SJSA1 (cell line): Measurements from ENCODE around the gene WDR36. TPM values are rescaled to one million over a fixed set of nuclear protein-coding genes. Genes with fewer than 3 reads are reported as not detected.

Source experiments
- DNase-seq, 2 experiments: peaks; one replicate each; pipeline ENCODE4 v3.0.0-alpha.2; 2015 to 2020; ENCODE audit warnings: low spot score in 2 of 2, low read depth in 1 of 2
- H3K27ac ChIP-seq: fragments of 250-450 bp; sonication (Bioruptor Pico); 2 replicates; pipeline ENCODE4 v1.5.1; 2020; ENCODE audit warnings: mild to moderate bottlenecking, moderate library complexity
- H3K27me3 ChIP-seq: fragments of 250-450 bp; sonication (Bioruptor Pico); replicated peaks from 2 replicates; pipeline ENCODE4 v1.5.1; 2020; ENCODE audit warnings: mild to moderate bottlenecking, moderate library complexity
- H3K36me3 ChIP-seq: fragments of 250-450 bp; sonication (Bioruptor Pico); 2 replicates; pipeline ENCODE4 v1.5.1; 2020; ENCODE audit warnings: mild to moderate bottlenecking
- H3K4me1 ChIP-seq: fragments of 250-450 bp; sonication (Bioruptor Pico); replicated peaks from 2 replicates; pipeline ENCODE4 v1.6.1; 2021; ENCODE audit warnings: mild to moderate bottlenecking
- H3K4me3 ChIP-seq: fragments of 250-450 bp; sonication (Bioruptor Pico); 2 replicates; pipeline ENCODE4 v1.5.1; 2020; ENCODE audit warnings: mild to moderate bottlenecking
- H3K9me3 ChIP-seq: fragments of 250-450 bp; sonication (Bioruptor Pico); replicated peaks from 2 replicates; pipeline ENCODE4 v1.5.1; 2020; ENCODE audit warnings: mild to moderate bottlenecking
- total RNA-seq: library from RNA; depleted of rRNA; stranded (reverse); fragments of >200 nt; shearing (Covaris generic); gene quantifications from 2 replicates; pipeline ENCODE4 v1.2.3, GENCODE V29; 2014

WDR36 gene
- total RNA-seq, 1 experiment from 2014 or later: 54.9 TPM

DNA sequence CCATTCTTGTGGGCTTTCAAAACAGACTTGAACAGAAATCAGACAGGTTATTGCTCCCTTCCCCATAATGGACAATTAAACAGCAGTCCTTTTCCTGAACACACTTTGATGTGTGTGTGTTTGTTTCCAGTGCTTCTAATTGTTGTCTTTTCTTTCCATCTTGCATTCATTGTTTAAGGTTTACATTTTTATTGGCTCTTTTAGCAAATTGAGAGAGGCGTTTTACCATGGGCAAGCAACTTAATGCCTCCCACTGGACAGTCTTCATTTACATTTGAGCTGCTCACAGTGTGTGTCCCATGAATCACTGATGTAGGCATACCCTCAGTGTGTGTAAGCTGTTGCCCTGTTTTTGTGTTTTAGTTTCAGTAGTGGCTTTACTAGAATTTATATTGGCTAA is 25.0 kb downstream of the WDR36 start:
- no peak overlapping the region for H3K27ac ChIP-seq
- H3K4me1 ChIP-seq: no peaks in the 10 kb centered on the region
- no peak for DNase-seq
- no peaks in the 10 kb centered on the region for H3K9me3 ChIP-seq
- H3K4me3 ChIP-seq: no peak overlapping the region
- H3K27me3 ChIP-seq: no peaks in the 10 kb centered on the region
- peaks cover 59% of the 10 kb centered on the region for H3K36me3 ChIP-seq

DNA sequence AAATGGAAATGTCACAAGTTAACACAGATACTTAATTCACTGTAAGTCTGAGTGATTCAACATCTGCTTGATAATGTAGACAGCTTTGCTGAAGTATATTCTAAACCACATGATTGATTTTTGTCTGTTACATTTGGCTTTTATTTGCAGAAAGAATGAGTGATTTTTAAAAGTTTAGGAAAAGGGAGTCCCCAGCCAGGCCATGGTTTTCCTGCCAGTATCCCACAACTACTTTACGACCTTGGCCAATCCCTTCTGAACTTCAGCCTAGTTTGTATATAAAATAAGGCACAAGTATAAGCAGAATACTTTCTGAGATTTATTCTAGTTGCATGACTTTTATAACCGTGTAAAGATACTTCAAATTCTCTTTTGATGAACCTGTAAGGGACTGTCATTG is 27.1 kb downstream of the WDR36 start:
- peaks cover 61% of the 10 kb centered on the region for H3K36me3 ChIP-seq

DNA sequence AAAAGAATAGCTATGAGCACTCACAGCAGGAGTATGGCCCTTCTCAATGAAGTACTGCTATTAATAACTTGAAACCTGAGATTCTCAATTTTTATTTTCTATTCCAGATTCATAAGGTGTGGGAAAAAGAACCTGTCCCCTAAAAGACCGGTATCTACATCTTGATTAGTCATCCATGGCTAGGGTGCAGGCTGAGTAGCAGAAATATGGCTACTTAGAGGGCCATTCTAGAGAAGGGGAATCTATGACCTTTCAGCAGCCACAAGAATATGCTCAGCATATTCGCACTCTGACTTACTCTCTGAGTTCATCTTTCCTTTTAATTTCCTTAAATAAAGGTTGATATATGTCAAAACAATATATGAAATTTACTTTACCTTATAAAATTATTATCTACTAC is 27.7 kb downstream of the WDR36 start:
- Histone ChIP-seq H3K27me3 (no peaks in the 10 kb centered on the region), H3K36me3 (peaks cover 58% of the 10 kb centered on the region), H3K4me3 (no peak overlapping the region)

More for the DNA sequence above, 27.1 kb downstream of the WDR36 start:
- DNase-seq: no peak
- Histone ChIP-seq H3K9me3 (no peaks in the 10 kb centered on the region), H3K27me3 (no peaks in the 10 kb centered on the region), H3K27ac (no peak overlapping the region), H3K4me1 (no peaks in the 10 kb centered on the region), H3K4me3 (no peak overlapping the region)

DNA sequence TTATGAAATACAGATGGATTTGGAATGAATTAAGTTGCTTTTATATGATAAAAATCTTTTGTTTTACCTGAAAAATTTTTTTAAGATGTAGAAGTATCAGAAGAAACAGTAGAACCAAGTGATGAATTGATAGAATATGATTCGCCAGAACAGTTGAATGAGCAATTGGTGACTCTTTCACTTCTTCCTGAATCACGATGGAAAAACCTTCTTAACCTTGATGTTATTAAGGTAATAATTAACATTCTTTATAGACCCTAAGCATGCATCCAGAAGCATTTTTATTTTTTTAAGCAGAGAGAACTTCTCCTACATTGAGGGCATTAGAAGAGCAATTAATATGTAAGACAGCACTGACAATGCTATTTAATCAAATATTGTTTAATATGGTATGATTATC is 28.8 kb downstream of the WDR36 start:
- H3K27me3 ChIP-seq: no peaks in the 10 kb centered on the region
- no peaks in the 10 kb centered on the region for H3K4me1 ChIP-seq
- H3K4me3 ChIP-seq: no peak overlapping the region
- no peaks in the 10 kb centered on the region for H3K9me3 ChIP-seq
- no peak overlapping the region for H3K27ac ChIP-seq
- DNase-seq: no peak
- peaks cover 65% of the 10 kb centered on the region for H3K36me3 ChIP-seq

More for the DNA sequence above, 27.7 kb downstream of the WDR36 start:
- Histone ChIP-seq H3K9me3 (no peaks in the 10 kb centered on the region), H3K4me1 (no peaks in the 10 kb centered on the region), H3K27ac (no peak overlapping the region)
- no peak for DNase-seq

DNA sequence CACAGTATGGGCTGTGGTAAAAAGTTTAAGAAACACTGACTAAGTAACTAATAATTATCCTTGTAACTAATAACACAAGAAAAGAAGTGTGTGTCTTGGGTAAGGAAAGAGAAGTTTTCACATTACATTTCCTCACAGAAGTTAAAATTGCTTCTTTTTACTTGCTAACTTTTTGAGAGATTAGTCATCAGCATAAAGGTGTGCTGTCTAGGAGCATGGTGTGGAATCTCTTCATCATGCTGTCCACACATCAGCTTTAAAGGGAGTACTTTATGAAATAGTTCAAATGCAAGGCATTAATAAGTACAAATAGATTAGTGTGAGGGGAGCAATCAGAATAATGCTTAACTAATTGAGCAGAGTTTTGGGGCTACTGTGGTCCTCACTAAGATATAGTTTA is 29.8 kb downstream of the WDR36 start:
- Histone ChIP-seq H3K4me3 (no peak overlapping the region), H3K27me3 (no peaks in the 10 kb centered on the region), H3K27ac (no peak overlapping the region), H3K9me3 (no peaks in the 10 kb centered on the region), H3K4me1 (no peaks in the 10 kb centered on the region), H3K36me3 (peaks cover 75% of the 10 kb centered on the region)
- no peak for DNase-seq

DNA sequence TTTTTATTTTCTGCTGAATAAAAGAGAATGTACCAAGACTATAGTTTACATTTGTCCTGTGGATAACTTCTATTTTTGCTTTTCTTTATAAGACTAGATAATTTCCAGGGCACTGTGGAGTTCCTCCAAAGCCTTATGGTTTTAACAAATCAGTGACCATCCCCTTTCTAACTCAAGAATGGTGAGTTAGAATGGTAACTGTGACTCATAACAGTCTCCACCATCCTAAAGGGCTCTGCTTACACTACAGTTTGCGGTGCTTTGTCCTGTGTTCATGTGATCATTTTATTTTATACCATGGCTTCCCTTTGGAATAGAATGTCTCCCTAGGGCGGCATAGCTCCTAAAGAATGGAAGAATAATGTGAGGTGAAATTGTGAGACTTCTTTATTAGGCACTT is 30.2 kb downstream of the WDR36 start:
- H3K9me3 ChIP-seq: no peaks in the 10 kb centered on the region
- H3K27ac ChIP-seq: no peak overlapping the region
- no peak overlapping the region for H3K4me3 ChIP-seq
- peaks cover 2% of the 10 kb centered on the region; the same call in 1 of the 2 replicates for H3K4me1 ChIP-seq
- peaks cover 80% of the 10 kb centered on the region for H3K36me3 ChIP-seq
- no peaks in the 10 kb centered on the region for H3K27me3 ChIP-seq
- no peak for DNase-seq

DNA sequence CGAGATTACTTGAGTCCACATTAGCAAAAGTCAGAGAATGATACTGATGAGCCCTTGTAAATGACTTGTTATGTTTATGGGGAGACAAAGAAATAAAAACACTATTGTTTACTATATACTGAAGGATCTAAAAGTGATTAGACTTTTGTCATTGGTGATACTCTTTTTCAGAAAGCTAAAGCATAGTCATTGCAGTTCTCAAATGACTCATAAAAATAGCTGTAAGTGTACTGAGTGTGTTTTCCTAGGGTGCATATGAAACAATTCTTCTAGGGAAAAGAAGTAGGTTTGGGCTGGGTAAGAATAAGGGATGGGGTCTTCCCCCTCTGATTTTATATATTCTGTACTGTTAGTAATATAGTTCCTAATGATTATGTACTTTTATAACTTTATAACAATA is 32.6 kb downstream of the WDR36 start:
- no peaks in the 10 kb centered on the region for H3K27me3 ChIP-seq
- no peak overlapping the region for H3K4me3 ChIP-seq
- DNase-seq: no peak
- no peaks in the 10 kb centered on the region for H3K9me3 ChIP-seq
- peaks cover 7% of the 10 kb centered on the region for H3K4me1 ChIP-seq
- H3K27ac ChIP-seq: no peak overlapping the region
- peaks cover 62% of the 10 kb centered on the region for H3K36me3 ChIP-seq

DNA sequence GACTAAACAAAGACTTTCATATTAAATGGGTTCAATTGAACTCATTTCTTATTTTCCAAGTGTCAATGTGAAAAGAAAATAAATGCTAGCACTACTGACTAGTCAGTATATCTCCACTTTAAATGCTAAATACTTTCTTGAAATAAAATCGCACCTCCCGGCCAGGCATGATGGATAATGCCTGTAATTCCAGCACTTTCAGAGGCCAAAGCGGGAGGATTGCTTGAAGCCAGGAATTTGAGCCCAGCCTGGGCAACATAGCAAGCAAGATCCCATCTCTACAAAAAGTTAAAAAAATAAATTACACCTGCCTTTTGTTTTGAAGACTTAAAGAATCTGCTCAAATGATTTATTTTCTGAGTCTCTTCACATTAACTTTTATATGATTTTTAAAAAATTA is 34.7 kb downstream of the WDR36 start:
- H3K27me3 ChIP-seq: no peaks in the 10 kb centered on the region
- peaks cover 45% of the 10 kb centered on the region for H3K36me3 ChIP-seq
- H3K9me3 ChIP-seq: no peaks in the 10 kb centered on the region
- H3K27ac ChIP-seq: no peak overlapping the region
- H3K4me1 ChIP-seq: peaks cover 23% of the 10 kb centered on the region
- no peak for DNase-seq
- H3K4me3 ChIP-seq: no peak overlapping the region

DNA sequence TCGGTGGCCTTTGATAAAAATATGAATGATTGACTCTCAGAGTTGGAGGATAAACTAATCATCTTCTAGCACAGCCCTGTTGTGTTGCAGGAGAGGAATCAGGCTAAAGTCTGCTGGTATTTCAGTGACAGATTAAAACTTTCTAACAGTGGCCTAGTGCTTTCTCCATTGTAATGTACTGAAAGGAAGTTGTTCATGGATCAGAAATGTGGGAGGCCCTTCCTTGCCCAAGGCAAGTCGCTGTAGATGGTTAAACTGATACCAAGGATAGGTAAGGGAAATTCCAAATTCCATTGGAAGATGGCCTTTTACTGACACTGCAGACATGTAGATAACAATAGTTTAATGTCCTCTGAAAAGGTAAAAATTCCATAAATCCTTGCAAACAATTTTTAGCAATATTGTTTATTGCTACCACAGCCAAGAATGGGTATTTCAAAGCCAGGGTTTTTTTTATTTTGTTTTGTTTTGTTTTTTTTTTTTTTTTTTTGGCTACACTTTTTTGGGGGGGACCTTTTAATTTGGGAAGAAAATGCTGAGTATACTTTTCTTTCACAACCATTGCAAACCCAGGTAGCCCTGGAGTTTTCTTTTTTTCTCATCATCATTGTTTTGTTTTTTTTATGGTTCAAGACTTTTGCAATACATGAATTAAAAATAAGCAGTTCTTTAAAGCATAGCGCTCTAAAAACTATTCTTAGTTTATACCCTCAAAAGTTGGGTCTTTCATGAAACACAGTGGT is 35.5 kb downstream of the WDR36 start:
- no peak overlapping the region for H3K27ac ChIP-seq
- H3K9me3 ChIP-seq: no peaks in the 10 kb centered on the region
- H3K36me3 ChIP-seq: peaks cover 37% of the 10 kb centered on the region
- peaks cover 28% of the 10 kb centered on the region for H3K4me1 ChIP-seq
- no peak overlapping the region for H3K4me3 ChIP-seq
- no peak for DNase-seq
- no peaks in the 10 kb centered on the region for H3K27me3 ChIP-seq

DNA sequence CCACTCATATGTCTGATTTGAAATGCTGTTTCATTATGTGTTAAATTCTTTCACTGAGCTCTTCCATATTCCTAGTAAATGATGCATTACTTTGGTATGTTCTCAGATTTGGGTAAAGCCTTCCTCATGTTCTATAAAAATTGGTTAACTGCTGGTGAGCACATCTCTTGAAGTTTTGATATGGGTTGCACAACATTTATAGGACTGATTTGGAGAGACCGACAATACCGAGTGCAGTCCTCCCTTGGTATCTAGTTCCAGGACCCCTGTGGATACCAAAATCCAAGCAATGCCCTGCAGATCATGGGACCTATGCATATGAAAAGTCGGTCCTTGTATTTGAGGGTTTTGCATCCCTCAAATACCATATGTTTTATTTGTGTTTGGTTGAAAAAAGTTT is 37.8 kb downstream of the WDR36 start:
- no peaks in the 10 kb centered on the region for H3K9me3 ChIP-seq
- no peak for DNase-seq
- peaks cover 24% of the 10 kb centered on the region for H3K36me3 ChIP-seq
- H3K27ac ChIP-seq: no peak overlapping the region
- H3K27me3 ChIP-seq: no peaks in the 10 kb centered on the region
- H3K4me1 ChIP-seq: peaks cover 40% of the 10 kb centered on the region
- no peak overlapping the region for H3K4me3 ChIP-seq

DNA sequence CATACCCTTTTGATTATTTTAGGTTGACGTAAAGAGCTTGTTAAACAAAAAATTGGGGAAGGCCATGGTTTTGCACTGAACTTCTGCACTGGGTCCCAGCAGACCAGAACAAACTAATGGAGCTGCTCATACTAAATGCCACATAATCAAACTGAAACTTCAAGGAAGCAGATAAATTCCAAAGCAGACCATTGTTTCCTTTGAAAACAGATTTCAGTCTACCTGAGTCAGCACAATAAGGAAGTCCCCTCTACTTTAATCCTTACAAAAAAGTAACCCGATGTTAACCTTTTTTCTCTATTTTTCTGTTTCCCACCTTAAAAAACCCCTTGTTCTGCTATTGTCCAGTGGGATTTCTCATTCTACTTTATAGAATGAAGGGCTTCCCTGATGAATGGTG is 39.2 kb downstream of the WDR36 start:
- H3K4me1 ChIP-seq: peaks cover 54% of the 10 kb centered on the region
- no peak for DNase-seq

DNA sequence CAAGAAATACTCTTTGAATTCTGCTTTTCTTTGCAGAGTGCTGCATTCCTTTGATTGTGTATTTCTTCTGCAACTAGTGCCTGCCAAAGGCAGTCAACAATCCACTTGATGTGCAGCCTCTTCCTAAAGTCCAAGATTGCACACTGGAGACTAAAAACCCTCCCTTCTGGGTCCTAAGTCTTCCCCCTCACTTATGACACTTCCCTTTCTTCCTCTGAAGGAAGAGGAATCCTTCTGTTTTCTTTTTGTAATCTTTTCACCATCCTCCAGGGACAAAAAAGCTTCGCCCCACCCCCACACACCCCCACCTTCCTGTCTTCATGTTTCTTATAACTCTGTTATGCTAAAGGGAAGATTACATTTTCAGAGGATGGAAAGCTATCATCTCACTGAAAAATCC is 39.9 kb downstream of the WDR36 start:
- Histone ChIP-seq H3K4me3 (no peak overlapping the region), H3K4me1 (peaks cover 61% of the 10 kb centered on the region), H3K36me3 (peaks cover 6% of the 10 kb centered on the region), H3K9me3 (no peaks in the 10 kb centered on the region), H3K27ac (no peak overlapping the region), H3K27me3 (no peaks in the 10 kb centered on the region)
- DNase-seq: no peak

More for the DNA sequence above, 39.2 kb downstream of the WDR36 start:
- Histone ChIP-seq H3K27me3 (no peaks in the 10 kb centered on the region), H3K4me3 (no peak overlapping the region), H3K9me3 (no peaks in the 10 kb centered on the region), H3K27ac (no peak overlapping the region), H3K36me3 (peaks cover 13% of the 10 kb centered on the region)

DNA sequence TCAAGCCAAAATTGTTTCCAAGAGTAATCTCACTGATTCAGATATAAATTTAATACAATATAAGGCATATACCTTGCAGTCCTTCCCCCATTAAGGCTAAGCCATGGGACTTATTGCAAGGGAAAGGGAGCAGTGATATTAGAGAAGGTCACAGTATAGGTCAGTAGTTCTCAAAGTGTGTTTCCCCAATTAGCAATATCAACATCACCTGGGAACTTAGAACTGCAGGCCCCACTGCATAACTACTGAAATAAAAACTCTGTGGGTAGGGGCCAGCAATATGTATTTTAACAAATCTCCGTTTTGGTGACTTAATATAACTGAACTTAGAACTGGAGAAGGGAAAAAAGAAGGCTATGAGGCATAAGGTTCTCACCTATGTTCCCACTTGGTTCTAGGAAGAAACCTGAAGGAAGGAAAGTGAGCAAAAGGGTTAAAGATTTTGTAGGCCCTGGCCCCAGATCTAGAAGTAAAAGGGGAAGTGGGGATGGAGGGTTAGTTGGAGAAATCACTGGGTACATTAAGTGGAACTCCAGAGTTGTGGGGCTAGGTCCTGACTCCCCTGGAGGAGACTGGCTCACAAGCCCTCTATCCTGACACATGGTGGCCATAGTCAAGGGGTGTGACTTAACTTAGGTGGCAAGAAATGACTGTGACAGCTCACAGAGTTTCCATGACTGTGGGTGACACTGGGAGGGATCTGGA is 40.7 kb downstream of the WDR36 start:
- Histone ChIP-seq H3K4me1 (peaks cover 59% of the 10 kb centered on the region), H3K36me3 (no peaks in the 10 kb centered on the region), H3K4me3 (no peak overlapping the region), H3K27me3 (no peaks in the 10 kb centered on the region), H3K27ac (no peak overlapping the region), H3K9me3 (no peaks in the 10 kb centered on the region)
- DNase-seq: no peak

DNA sequence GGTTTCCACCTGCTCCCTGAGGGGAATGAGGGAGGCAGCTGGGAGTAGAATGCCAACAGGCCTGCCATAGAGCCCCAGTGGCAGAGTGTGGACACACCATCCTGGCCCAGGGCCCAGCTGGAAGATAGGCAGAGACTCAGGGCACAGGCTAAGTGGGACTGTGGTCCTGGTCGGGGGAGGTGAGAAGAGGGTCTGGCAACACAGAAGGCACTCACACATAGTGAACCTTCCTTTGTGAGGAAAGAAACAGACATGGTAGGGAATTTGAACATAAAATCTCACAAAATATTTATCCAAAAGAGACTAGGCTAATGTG is 41.2 kb downstream of the WDR36 start:
- Histone ChIP-seq H3K27me3 (no peaks in the 10 kb centered on the region), H3K9me3 (no peaks in the 10 kb centered on the region), H3K4me3 (no peak overlapping the region), H3K27ac (no peak overlapping the region), H3K36me3 (no peaks in the 10 kb centered on the region), H3K4me1 (peaks cover 59% of the 10 kb centered on the region)
- no peak for DNase-seq
